Measurements from ENCODE around the gene OR4F6.

The OR4F6 gene

GRCh38 chr15:101805605-101806345 lies 2.5 kb downstream of the OR4F6 start:
- no peak for DNase-seq

- DNase-seq: no peak
These were observed 4.1 kb downstream of the OR4F6 start for GRCh38 chr15:101807345-101807945.

- no peak for DNase-seq
These were observed 4.9 kb downstream of the OR4F6 start for GRCh38 chr15:101808201-101808600.

DNA sequence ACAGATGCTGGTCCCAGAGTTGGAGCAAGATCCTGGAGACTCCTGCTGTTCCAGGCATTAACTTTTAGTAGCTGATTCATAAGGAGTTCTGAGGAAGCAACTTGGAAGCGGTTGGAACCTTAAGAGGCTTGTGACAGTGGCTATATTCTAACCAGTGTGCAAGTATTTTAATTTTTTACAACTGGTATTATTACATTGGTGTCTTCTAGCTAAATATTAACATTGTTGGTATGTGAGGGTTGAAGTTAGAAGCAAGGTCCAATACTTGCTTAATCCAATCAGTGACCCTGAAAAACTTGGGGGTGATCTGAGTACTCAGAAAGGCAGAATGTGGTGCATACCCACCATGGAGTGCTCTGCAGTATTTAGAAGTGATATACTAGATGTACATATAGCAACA lies 7.1 kb downstream of the OR4F6 start:
- DNase-seq: no peak

DNA sequence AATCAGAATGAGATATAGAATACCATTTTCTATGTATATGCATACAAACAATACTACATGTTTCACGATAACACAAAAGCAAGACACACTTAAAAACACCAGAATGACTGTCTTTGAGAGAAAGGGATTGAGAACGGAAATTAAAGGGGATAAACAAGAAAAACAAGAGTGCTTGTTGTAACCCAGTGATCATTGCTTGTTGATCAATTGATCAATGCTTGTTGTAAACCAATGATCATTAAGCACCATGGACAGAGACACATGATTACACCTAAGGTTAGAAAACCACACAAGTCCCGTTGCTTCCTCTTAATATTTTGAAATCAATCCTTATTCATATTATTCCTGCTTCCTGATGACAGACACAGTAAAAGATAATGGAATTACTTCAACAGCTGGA lies 7.6 kb downstream of the OR4F6 start:
- no peak for DNase-seq

GRCh38 chr15:101811902-101812301 lies 8.6 kb downstream of the OR4F6 start, which contains the start of gene OR4F15:
TSS of gene OR4F15 (plus strand) at chr15:101812202. CDS start at chr15:101818187, 5,985 bp downstream.
- DNase-seq: no peak

DNA sequence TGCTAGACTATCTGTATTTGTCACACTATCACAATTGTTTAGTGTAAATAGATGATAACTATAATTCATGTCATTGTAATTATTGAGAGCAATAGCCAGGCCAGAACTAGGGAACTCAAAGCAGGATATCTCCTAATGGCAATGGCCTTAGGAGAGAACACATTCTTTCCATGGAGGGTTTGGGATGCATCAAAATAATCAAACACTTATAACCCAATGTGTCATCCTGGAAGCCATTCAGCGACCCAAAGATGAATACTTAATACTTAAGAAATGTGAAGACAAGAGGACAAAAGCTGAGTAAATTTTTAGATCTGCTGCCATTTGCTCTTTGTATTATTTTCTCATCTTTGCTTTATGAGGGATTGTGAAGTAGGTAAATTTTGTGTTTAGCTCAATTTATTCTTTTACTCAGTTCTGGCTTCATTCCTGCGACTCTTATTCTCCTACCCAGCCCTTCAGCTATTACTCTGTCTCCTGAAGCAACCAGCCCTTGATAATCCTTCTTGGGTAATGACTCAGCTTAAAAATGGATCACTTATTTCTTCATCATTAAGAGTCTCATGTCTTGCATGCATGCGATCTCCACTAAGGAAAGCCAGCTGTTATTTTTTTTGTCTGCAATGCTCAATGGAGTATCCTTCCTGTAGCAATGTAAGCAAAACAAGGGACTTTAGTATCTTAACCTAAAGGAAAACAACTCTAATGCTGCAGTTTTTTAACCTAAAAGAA lies 10.7 kb downstream of the OR4F6 start:
- DNase-seq: no peak

DNA sequence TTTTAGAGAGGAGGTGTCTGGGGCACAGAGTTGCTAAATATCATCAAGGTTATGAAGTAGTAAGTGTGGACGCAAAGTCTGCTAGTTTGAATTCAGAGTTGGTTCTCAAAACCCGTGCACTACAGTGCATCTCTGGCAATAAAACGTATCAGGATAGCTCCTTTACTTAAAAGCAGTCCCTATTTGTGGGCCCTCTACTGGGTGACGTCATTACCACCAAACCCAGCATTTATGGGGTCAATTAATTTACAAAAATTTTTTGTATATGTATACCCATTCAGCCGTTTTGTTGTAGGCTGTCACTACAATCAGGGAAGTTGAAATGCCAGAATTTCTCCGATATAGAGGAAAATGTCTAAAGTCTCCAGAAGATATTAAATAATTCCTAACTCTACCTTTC lies 17.5 kb downstream of the OR4F6 start:
- no peak for DNase-seq

- no peak for DNase-seq
These were observed 23.9 kb downstream of the OR4F6 start for GRCh38 chr15:101827257-101827656.

DNA sequence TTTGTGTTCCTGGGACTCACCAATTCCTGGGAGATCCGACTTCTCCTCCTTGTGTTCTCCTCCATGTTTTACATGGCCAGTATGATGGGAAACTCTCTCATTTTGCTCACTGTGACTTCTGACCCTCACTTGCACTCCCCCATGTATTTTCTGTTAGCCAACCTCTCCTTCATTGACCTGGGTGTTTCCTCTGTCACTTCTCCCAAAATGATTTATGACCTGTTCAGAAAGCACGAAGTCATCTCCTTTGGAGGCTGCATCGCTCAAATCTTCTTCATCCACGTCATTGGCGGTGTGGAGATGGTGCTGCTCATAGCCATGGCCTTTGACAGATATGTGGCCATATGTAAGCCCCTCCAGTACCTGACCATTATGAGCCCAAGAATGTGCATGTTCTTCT lies 25.5 kb downstream of the OR4F6 start:
- no peak for DNase-seq

DNA sequence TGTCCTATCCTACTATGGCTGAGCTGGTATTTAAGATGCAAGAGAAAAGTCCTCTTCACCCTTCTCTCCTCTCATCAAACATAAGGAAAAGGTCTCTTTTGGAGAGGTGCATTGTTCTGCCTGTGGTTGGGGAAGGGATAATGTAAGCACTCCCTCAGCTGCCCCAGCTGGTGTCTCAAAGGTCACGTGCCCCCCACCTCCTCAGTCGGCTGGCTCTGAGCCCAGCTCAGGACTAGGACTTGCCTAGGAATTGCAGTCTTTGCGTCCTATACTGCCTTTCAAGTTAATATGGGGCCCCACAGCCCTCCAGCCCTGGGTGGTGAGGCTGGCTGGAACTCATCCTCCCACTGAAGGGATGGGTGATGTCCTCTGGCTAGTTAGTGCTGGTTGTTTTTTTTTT lies 38.3 kb downstream of the OR4F6 start:
- DNase-seq: no peak

GRCh38 chr15:101844916-101845315 lies 41.6 kb downstream of the OR4F6 start:
- DNase-seq: no peak

- DNase-seq: no peak
These were observed 49.0 kb downstream of the OR4F6 start for GRCh38 chr15:101852356-101852755.

All from NCI-H774 (cell line).